WTC11 (cell line): Measurements from ENCODE around the gene SMO. TPM values are rescaled to one million over a fixed set of nuclear protein-coding genes. Genes with fewer than 3 reads are reported as not detected.

Source experiments
- ATAC-seq: fragments of 200-7000 bp; cut with Tn5 transposase; 2 replicates; pipeline ENCODE4 v1.10.0; 2021; ENCODE audit warnings: mild to moderate bottlenecking, moderate library complexity
- Bru-seq: library from RNA; stranded (reverse); fragments of 400-500 nt; gene quantifications from one replicate; lab custom pipeline; 2021; lab: Mats Ljungman, UMichigan
- CTCF ChIA-PET: fragments of 300-600 bp; sonication (Branson Sonifier 250); formaldehyde crosslinking; loops from one replicate; lab custom pipeline; 2021; ENCODE audit warnings: antibody characterized with exemption; lab: Charles Lee
- POLR2A ChIA-PET: fragments of 350-600 bp; sonication (Branson Sonifier 250); formaldehyde crosslinking; loops from one replicate; lab custom pipeline; 2021; ENCODE audit warnings: antibody characterized with exemption; lab: Charles Lee
- DNase-seq: peaks from one replicate; pipeline ENCODE4 v3.0.0; 2021; ENCODE audit warnings: low spot score
- H3K27ac Mint-ChIP-seq: 2 replicates; pipeline ENCODE4 v1.8.0; 2021; ENCODE audit warnings: mixed read lengths
- H3K27me3 Mint-ChIP-seq: 2 replicates; pipeline ENCODE4 v1.8.0; 2021; ENCODE audit warnings: low read depth, mild to moderate bottlenecking, moderate library complexity, mixed read lengths
- H3K36me3 Mint-ChIP-seq: 2 replicates; pipeline ENCODE4 v1.8.0; 2021; ENCODE audit warnings: mixed read lengths
- H3K4me1 Mint-ChIP-seq: 2 replicates; pipeline ENCODE4 v1.8.0; 2022; ENCODE audit warnings: mixed read lengths
- H3K4me3 Mint-ChIP-seq: 2 replicates; pipeline ENCODE4 v1.8.0; 2021; ENCODE audit warnings: mild to moderate bottlenecking, moderate library complexity, mixed read lengths
- H3K9me3 Mint-ChIP-seq: 2 replicates; pipeline ENCODE4 v1.8.0; 2021; ENCODE audit warnings: mixed read lengths
- CREM ChIP-seq: sonication (generic); formaldehyde crosslinking; IDR thresholded peaks from 2 replicates; pipeline ENCODE4 v1.8.1; 2022; ENCODE audit warnings: mild to moderate bottlenecking, missing genetic modification reagents, moderate library complexity
- FOXJ3 ChIP-seq: sonication (generic); formaldehyde crosslinking; IDR thresholded peaks from 2 replicates; pipeline ENCODE4 v1.9.0; 2021; ENCODE audit warnings: missing genetic modification reagents, mild to moderate bottlenecking, borderline replicate concordance
- FOXK1 ChIP-seq: sonication (generic); formaldehyde crosslinking; IDR thresholded peaks from 2 replicates; pipeline ENCODE4 v1.8.0; 2022; ENCODE audit warnings: mild to moderate bottlenecking, moderate library complexity, missing genetic modification reagents
- FOXP1 ChIP-seq: sonication (generic); formaldehyde crosslinking; IDR thresholded peaks from 2 replicates; pipeline ENCODE4 v1.8.0; 2022; ENCODE audit warnings: missing genetic modification reagents, mild to moderate bottlenecking, moderate library complexity, borderline replicate concordance
- KAT7 ChIP-seq: sonication (generic); formaldehyde crosslinking; IDR thresholded peaks from 2 replicates; pipeline ENCODE4 v1.8.1; 2023; ENCODE audit warnings: missing genetic modification reagents, mild to moderate bottlenecking, borderline replicate concordance
- MXD4 ChIP-seq: fragments of 250-450 bp; sonication (Bioruptor Pico); IDR thresholded peaks from 2 replicates; pipeline ENCODE4 v1.8.0; 2021; ENCODE audit warnings: mild to moderate bottlenecking, moderate library complexity, borderline replicate concordance
- NFYB ChIP-seq: sonication (generic); formaldehyde crosslinking; conservative IDR thresholded peaks from 2 replicates; pipeline ENCODE4 v1.8.0; 2022; ENCODE audit warnings: low read depth, missing genetic modification reagents
- OVOL2 ChIP-seq: fragments of 250-450 bp; sonication (Bioruptor Pico); IDR thresholded peaks from 2 replicates; pipeline ENCODE4 v1.9.0; 2021; ENCODE audit warnings: mild to moderate bottlenecking, borderline replicate concordance
- PRRX2 ChIP-seq: fragments of 250-450 bp; sonication (Bioruptor Pico); IDR thresholded peaks from 2 replicates; pipeline ENCODE4 v1.8.0; 2021; ENCODE audit warnings: mild to moderate bottlenecking
- RORB ChIP-seq: fragments of 250-450 bp; sonication (Bioruptor Pico); IDR thresholded peaks from 2 replicates; pipeline ENCODE4 v1.9.0; 2021; ENCODE audit warnings: mild to moderate bottlenecking
- SMAD4 ChIP-seq: sonication (generic); formaldehyde crosslinking; IDR thresholded peaks from 2 replicates; pipeline ENCODE4 v1.8.0; 2022; ENCODE audit warnings: mild to moderate bottlenecking, missing genetic modification reagents
- SOX15 ChIP-seq: fragments of 250-450 bp; sonication (Bioruptor Pico); IDR thresholded peaks from 2 replicates; pipeline ENCODE4 v1.9.0; 2021; ENCODE audit warnings: mild to moderate bottlenecking
- TEAD4 ChIP-seq: sonication (generic); formaldehyde crosslinking; IDR thresholded peaks from 2 replicates; pipeline ENCODE4 v1.8.0; 2022; ENCODE audit warnings: mild to moderate bottlenecking, missing genetic modification reagents
- TP53 ChIP-seq: sonication (generic); formaldehyde crosslinking; IDR thresholded peaks from 2 replicates; pipeline ENCODE4 v1.8.1; 2023; ENCODE audit warnings: mild to moderate bottlenecking, missing genetic modification reagents
- ZNF121 ChIP-seq: sonication (generic); formaldehyde crosslinking; IDR thresholded peaks from 2 replicates; pipeline ENCODE4 v1.8.0; 2023; ENCODE audit warnings: missing genetic modification reagents
- ZNF423 ChIP-seq: fragments of 250-450 bp; sonication (Bioruptor Pico); IDR thresholded peaks from 2 replicates; pipeline ENCODE4 v2.1.2; 2022; ENCODE audit warnings: mild to moderate bottlenecking, moderate library complexity
- long read RNA-seq, 3 experiments: library from RNA in 1 of 3; library from capped mRNA in 1 of 3; library from polyadenylated mRNA in 1 of 3; unstranded in 2 of 3; stranded (forward) in 1 of 3; transcript quantifications; one replicate each; pipeline ENCODE4 v2.0.0, GENCODE V29; 2021
- total RNA-seq: library from RNA; stranded (reverse); gene quantifications from 3 replicates; pipeline ENCODE4 v1.2.3, GENCODE V29; 2021
- TF ChIP-seq, protein P1 (sequence below): sonication (generic); formaldehyde crosslinking; IDR thresholded peaks from 2 replicates; pipeline ENCODE4 v1.8.1; 2023; ENCODE audit warnings: mild to moderate bottlenecking, missing genetic modification reagents, borderline replicate concordance
- TF ChIP-seq, protein P2 (sequence below): sonication (generic); formaldehyde crosslinking; conservative IDR thresholded peaks from 2 replicates; pipeline ENCODE4 v1.8.1; 2022; ENCODE audit warnings: mild to moderate bottlenecking, missing genetic modification reagents
- TF ChIP-seq, protein P3 (sequence below): sonication (generic); formaldehyde crosslinking; conservative IDR thresholded peaks from 2 replicates; pipeline ENCODE4 v1.8.1; 2023; ENCODE audit warnings: mild to moderate bottlenecking, low read depth, missing genetic modification reagents, moderate library complexity
- TF ChIP-seq, protein P4 (sequence below): sonication (generic); formaldehyde crosslinking; IDR thresholded peaks from 2 replicates; pipeline ENCODE4 v1.8.1; 2023; ENCODE audit warnings: mild to moderate bottlenecking, missing genetic modification reagents
- TF ChIP-seq, protein P5 (sequence below): sonication (generic); formaldehyde crosslinking; IDR thresholded peaks from 2 replicates; pipeline ENCODE4 v1.8.0; 2022; ENCODE audit warnings: mild to moderate bottlenecking, missing genetic modification reagents
- TF ChIP-seq, protein P6 (sequence below): sonication (generic); formaldehyde crosslinking; IDR thresholded peaks from 2 replicates; pipeline ENCODE4 v1.8.1; 2022; ENCODE audit warnings: mild to moderate bottlenecking, moderate library complexity, missing genetic modification reagents
- TF ChIP-seq, protein P7 (sequence below): sonication (generic); formaldehyde crosslinking; IDR thresholded peaks from 2 replicates; pipeline ENCODE4 v1.8.1; 2023; ENCODE audit warnings: mild to moderate bottlenecking, moderate library complexity, missing genetic modification reagents

Gene SMO
- total RNA-seq = 56.9 to 61.4 TPM (median 60.3 TPM) in 3 replicates
- Bru-seq, nascent RNA = percentile 67 among the genes with signal in this experiment
- long read RNA-seq, experiment 1, transcript SMO-201 (12 exons, 3,738 nt) = major isoform, 84 of 144 reads
- long read RNA-seq, experiment 1, partial matches to known transcripts = 29 of 144 reads
- long read RNA-seq, experiment 1, other reads (novel, unspliced or antisense) = 31 of 144 reads
- long read RNA-seq, experiment 2, transcript SMO-201 (12 exons, 3,738 nt) = major isoform, 26 of 68 reads
- long read RNA-seq, experiment 2, partial matches to known transcripts = 34 of 68 reads
- long read RNA-seq, experiment 2, other reads (novel, unspliced or antisense) = 8 of 68 reads
- long read RNA-seq, experiment 3, partial matches to known transcripts = 1 of 1 reads
- long read RNA-seq, experiment 3, other reads (novel, unspliced or antisense) = 0 of 1 reads

DNA sequence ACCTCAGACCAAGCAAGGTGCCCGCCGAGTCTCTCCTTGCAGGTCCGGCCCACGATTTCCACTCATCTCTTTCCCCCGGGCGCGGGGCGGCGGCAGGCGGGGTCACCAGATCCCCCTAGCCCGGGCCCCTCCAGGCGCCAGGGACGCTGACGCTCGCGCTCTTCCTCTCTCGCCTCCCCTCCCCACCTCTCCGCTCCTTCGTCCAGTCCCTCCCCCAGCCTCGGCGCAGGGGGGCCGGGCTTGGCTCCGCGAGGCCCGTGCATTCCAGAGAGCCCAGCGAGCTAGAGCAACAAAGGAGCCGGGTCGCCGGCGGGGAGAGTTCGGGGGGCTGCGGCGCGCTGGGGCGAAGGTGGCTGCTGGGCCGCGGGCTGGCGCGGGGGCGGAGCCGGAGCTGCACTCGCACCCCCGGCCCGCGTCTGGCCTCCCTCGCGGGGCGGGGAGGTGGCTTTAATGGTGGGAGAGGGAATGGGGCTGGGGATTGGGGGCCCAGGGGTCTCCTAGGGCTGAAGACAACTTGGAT is at the start of gene SMO:
SMO (plus strand) TSS at position 262 of the 520 bp plus-strand sequence. CDS start 519 bp downstream, outside the sequence.
- ATAC-seq (peak; percentile 85), DNase-seq (peak; percentile 90)
- Mint-ChIP-seq H3K9me3 (0 out of 2 replicates have a peak, but pooled peaks cover 4% of the 10 kb centered on the region), H3K27me3 (peaks cover 30% of the 10 kb centered on the region), H3K4me3 (peak within 1 kb of the TSS; percentile 96), H3K4me1 (peaks cover 41% of the 10 kb centered on the region), H3K36me3 (peaks cover 13% of the 10 kb centered on the region), H3K27ac (peak within 1 kb of the TSS; percentile 53; the same call in 1 of the 2 replicates)
- CTCF ChIA-PET = interaction anchor here (0.7 to 5.8 kb wide), 7 partner anchors 19 to 97 kb away, joined by 3 to 36 read pairs (median 5); no protein-coding TSS in a partner anchor
- POLR2A ChIA-PET = interaction anchor here (1.1 to 2.4 kb wide), 4 partner anchors 20 to 305 kb away, joined by 3 to 27 read pairs (median 6); partner anchors contain the start of gene AHCYL2
- TF ChIP-seq FOXK1 (CRISPR knock-in tag) = peak; percentile 80; the same call in 1 of the 2 replicates
- TF ChIP-seq CREM = 0 out of 2 replicates have a peak, but pooled peaks have one; percentile 31
- peak; percentile 86 for TF ChIP-seq FOXP1 (CRISPR knock-in tag)
- no peak for TF ChIP-seq ZNF423 (CRISPR knock-in tag)
- TF ChIP-seq FOXJ3 = no peak
- TF ChIP-seq, protein P1, sequence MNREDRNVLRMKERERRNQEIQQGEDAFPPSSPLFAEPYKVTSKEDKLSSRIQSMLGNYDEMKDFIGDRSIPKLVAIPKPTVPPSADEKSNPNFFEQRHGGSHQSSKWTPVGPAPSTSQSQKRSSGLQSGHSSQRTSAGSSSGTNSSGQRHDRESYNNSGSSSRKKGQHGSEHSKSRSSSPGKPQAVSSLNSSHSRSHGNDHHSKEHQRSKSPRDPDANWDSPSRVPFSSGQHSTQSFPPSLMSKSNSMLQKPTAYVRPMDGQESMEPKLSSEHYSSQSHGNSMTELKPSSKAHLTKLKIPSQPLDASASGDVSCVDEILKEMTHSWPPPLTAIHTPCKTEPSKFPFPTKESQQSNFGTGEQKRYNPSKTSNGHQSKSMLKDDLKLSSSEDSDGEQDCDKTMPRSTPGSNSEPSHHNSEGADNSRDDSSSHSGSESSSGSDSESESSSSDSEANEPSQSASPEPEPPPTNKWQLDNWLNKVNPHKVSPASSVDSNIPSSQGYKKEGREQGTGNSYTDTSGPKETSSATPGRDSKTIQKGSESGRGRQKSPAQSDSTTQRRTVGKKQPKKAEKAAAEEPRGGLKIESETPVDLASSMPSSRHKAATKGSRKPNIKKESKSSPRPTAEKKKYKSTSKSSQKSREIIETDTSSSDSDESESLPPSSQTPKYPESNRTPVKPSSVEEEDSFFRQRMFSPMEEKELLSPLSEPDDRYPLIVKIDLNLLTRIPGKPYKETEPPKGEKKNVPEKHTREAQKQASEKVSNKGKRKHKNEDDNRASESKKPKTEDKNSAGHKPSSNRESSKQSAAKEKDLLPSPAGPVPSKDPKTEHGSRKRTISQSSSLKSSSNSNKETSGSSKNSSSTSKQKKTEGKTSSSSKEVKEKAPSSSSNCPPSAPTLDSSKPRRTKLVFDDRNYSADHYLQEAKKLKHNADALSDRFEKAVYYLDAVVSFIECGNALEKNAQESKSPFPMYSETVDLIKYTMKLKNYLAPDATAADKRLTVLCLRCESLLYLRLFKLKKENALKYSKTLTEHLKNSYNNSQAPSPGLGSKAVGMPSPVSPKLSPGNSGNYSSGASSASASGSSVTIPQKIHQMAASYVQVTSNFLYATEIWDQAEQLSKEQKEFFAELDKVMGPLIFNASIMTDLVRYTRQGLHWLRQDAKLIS = no peak; the same call in 1 of the 2 replicates
- TF ChIP-seq OVOL2 = no peak
- TF ChIP-seq, protein P2, sequence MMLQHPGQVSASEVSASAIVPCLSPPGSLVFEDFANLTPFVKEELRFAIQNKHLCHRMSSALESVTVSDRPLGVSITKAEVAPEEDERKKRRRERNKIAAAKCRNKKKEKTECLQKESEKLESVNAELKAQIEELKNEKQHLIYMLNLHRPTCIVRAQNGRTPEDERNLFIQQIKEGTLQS (CRISPR knock-in tag) = no peak
- TF ChIP-seq, protein P3, sequence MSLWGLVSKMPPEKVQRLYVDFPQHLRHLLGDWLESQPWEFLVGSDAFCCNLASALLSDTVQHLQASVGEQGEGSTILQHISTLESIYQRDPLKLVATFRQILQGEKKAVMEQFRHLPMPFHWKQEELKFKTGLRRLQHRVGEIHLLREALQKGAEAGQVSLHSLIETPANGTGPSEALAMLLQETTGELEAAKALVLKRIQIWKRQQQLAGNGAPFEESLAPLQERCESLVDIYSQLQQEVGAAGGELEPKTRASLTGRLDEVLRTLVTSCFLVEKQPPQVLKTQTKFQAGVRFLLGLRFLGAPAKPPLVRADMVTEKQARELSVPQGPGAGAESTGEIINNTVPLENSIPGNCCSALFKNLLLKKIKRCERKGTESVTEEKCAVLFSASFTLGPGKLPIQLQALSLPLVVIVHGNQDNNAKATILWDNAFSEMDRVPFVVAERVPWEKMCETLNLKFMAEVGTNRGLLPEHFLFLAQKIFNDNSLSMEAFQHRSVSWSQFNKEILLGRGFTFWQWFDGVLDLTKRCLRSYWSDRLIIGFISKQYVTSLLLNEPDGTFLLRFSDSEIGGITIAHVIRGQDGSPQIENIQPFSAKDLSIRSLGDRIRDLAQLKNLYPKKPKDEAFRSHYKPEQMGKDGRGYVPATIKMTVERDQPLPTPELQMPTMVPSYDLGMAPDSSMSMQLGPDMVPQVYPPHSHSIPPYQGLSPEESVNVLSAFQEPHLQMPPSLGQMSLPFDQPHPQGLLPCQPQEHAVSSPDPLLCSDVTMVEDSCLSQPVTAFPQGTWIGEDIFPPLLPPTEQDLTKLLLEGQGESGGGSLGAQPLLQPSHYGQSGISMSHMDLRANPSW (CRISPR knock-in tag) = no peak
- TF ChIP-seq, protein P4, sequence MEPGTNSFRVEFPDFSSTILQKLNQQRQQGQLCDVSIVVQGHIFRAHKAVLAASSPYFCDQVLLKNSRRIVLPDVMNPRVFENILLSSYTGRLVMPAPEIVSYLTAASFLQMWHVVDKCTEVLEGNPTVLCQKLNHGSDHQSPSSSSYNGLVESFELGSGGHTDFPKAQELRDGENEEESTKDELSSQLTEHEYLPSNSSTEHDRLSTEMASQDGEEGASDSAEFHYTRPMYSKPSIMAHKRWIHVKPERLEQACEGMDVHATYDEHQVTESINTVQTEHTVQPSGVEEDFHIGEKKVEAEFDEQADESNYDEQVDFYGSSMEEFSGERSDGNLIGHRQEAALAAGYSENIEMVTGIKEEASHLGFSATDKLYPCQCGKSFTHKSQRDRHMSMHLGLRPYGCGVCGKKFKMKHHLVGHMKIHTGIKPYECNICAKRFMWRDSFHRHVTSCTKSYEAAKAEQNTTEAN (CRISPR knock-in tag) = peak; percentile 70; the same call in 1 of the 2 replicates
- TF ChIP-seq, protein P5, sequence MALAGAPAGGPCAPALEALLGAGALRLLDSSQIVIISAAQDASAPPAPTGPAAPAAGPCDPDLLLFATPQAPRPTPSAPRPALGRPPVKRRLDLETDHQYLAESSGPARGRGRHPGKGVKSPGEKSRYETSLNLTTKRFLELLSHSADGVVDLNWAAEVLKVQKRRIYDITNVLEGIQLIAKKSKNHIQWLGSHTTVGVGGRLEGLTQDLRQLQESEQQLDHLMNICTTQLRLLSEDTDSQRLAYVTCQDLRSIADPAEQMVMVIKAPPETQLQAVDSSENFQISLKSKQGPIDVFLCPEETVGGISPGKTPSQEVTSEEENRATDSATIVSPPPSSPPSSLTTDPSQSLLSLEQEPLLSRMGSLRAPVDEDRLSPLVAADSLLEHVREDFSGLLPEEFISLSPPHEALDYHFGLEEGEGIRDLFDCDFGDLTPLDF = peak; percentile 80; the same call in 1 of the 2 replicates
- no peak for TF ChIP-seq RORB (CRISPR knock-in tag)
- TF ChIP-seq, protein P6, sequence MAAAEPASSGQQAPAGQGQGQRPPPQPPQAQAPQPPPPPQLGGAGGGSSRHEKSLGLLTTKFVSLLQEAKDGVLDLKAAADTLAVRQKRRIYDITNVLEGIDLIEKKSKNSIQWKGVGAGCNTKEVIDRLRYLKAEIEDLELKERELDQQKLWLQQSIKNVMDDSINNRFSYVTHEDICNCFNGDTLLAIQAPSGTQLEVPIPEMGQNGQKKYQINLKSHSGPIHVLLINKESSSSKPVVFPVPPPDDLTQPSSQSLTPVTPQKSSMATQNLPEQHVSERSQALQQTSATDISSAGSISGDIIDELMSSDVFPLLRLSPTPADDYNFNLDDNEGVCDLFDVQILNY (CRISPR knock-in tag) = peak; percentile 48
- 0 out of 2 replicates have a peak, but pooled peaks have one; percentile 80 for TF ChIP-seq KAT7 (CRISPR knock-in tag)
- TF ChIP-seq ZNF121 (CRISPR knock-in tag) = no peak
- TF ChIP-seq TP53 (CRISPR knock-in tag) = peak; percentile 76; the same call in 1 of the 2 replicates
- no peak for TF ChIP-seq NFYB (CRISPR knock-in tag)
- TF ChIP-seq SMAD4 (CRISPR knock-in tag) = no peak
- TF ChIP-seq TEAD4 (CRISPR knock-in tag) = no peak
- no peak for TF ChIP-seq SOX15 (CRISPR knock-in tag)
- TF ChIP-seq, protein P7, sequence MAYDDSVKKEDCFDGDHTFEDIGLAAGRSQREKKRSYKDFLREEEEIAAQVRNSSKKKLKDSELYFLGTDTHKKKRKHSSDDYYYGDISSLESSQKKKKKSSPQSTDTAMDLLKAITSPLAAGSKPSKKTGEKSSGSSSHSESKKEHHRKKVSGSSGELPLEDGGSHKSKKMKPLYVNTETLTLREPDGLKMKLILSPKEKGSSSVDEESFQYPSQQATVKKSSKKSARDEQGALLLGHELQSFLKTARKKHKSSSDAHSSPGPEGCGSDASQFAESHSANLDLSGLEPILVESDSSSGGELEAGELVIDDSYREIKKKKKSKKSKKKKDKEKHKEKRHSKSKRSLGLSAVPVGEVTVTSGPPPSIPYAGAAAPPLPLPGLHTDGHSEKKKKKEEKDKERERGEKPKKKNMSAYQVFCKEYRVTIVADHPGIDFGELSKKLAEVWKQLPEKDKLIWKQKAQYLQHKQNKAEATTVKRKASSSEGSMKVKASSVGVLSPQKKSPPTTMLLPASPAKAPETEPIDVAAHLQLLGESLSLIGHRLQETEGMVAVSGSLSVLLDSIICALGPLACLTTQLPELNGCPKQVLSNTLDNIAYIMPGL = peak; percentile 82
- no peak for TF ChIP-seq PRRX2 (CRISPR knock-in tag)
- no peak for TF ChIP-seq MXD4
